Activated naive CD8-positive, alpha-beta T cell treated with anti-CD3 and anti-CD28 coated beads, Interleukin-2, amount 50 U/mL, for 24 hours (primary cell): ENCODE measurements around the gene RANBP3.

ENCODE experiments used
- ATAC-seq: fragments of 150-1000 bp; cut with Tn5 transposase; one replicate; pipeline ENCODE4 v1.10.0; 2021
- DNase-seq: peaks from one replicate; pipeline ENCODE4 v3.0.0; 2021
- H3K27ac Mint-ChIP-seq: one replicate; pipeline ENCODE4 v1.8.0; 2021; ENCODE audit warnings: mild to moderate bottlenecking, mixed read lengths
- H3K27me3 Mint-ChIP-seq: one replicate; pipeline ENCODE4 v1.8.0; 2021; ENCODE audit warnings: mixed read lengths
- H3K36me3 Mint-ChIP-seq: one replicate; pipeline ENCODE4 v1.8.0; 2021; ENCODE audit warnings: low read depth, mixed read lengths
- H3K4me1 Mint-ChIP-seq: one replicate; pipeline ENCODE4 v1.8.0; 2021; ENCODE audit warnings: mixed read lengths
- H3K4me3 Mint-ChIP-seq: one replicate; pipeline ENCODE4 v1.8.0; 2021; ENCODE audit warnings: mild to moderate bottlenecking, moderate library complexity, mixed read lengths
- H3K9me3 Mint-ChIP-seq: one replicate; pipeline ENCODE4 v1.8.0; 2021; ENCODE audit warnings: mixed read lengths

Gene RANBP3

GRCh38 chr19:5943623-5944022, 34.3 kb downstream of the RANBP3 start:
- H3K4me3 Mint-ChIP-seq = no peak overlapping the region
- H3K4me1 Mint-ChIP-seq = peaks cover 44% of the 10 kb centered on the region
- no peak overlapping the region for H3K27ac Mint-ChIP-seq
- H3K36me3 Mint-ChIP-seq = peaks cover 16% of the 10 kb centered on the region
- H3K27me3 Mint-ChIP-seq = no peaks in the 10 kb centered on the region
- ATAC-seq = peak; percentile 50
- no peaks in the 10 kb centered on the region for H3K9me3 Mint-ChIP-seq
- no peak for DNase-seq

DNA sequence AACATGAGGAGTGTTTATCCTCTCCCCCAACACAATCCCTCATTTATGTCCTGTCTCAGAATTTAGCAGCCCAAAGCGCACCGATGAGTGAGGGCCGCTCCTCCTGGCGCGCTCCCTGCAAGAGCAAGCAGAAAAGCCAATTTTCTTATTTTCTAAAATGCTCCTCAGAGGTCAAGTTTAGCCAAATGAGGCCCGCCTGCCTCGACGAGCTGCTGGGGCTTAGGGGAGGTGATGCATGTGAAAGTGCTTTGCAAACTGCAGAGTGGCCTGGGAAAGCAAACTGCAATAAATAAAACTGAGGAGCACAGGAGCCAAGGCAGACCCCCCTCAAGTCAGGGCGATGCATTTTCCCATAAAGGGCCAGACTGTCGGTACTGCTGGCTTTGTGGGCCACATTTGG, 34.9 kb downstream of the RANBP3 start:
- Mint-ChIP-seq H3K36me3 (peaks cover 18% of the 10 kb centered on the region), H3K4me3 (no peak overlapping the region), H3K27ac (no peak overlapping the region), H3K9me3 (no peaks in the 10 kb centered on the region), H3K27me3 (no peaks in the 10 kb centered on the region), H3K4me1 (peaks cover 40% of the 10 kb centered on the region)
- ATAC-seq (no peak), DNase-seq (no peak)

DNA sequence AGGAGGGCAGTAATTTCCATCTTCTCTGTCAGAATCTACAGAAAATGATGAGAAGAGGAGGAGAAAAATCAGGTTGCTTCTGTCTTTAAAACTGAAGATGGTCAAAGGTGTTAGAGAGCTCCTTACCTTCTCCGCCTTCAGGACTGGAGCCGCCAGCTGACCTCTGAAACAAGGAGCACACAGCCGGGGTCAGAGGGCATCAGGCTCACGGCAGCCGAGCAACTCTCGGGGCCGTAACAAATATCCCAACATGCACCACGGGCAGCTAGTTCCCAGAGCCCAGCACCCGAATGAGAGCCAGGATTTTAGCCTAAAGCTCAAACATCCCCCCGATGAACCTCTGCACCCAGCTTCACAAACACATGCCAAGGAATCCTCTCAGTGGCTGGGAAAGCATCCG, 36.3 kb downstream of the RANBP3 start:
- ATAC-seq (no peak), DNase-seq (no peak)
- Mint-ChIP-seq H3K4me1 (peaks cover 28% of the 10 kb centered on the region), H3K4me3 (no peak overlapping the region), H3K27ac (no peak overlapping the region), H3K36me3 (peaks cover 20% of the 10 kb centered on the region), H3K9me3 (no peaks in the 10 kb centered on the region), H3K27me3 (no peaks in the 10 kb centered on the region)

DNA sequence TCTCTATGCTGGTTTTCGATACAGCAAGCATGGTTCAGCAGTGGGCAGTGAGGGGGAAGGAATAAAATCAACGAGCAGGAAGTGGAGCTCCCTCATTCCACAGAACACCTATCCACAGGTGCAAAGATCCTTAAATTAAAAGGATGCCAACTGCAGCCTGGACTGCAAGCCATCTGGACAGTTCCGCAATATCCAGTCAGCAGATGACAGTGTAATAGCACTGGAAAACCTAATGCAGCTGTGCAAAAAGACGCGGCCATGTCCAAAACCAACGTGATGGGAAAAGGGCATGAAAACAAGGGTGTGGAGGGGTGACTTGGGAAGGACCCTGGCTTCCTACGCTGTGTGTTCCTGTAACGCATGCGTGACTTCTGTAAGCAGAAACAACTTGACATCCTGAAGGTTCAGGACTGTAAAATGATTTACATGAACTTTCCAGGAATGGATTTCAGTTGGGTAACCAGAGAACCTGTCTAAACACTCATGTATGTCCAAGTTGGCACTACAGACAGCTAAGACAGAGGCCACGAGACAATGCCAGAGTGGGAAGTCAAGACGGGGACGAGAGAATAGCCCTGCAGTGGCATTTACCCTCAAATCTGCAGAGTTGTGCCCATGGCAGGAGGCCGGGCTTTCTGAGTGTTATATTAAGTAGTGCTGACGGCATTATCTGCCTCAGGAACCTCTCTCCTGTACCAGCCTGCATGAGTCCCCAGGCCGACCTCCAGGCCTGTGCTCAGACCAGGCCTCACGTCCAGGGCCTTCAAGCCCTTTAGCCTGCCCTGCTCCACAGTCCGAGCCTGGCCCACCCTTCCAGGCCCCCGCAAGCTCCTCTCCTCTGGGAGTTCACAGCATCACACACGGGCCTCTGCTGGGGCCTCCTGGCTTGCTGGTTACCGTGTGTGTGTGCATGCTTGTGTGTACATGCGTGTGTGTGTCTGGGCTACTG, 37.4 kb downstream of the RANBP3 start:
- H3K4me1 Mint-ChIP-seq = peaks cover 21% of the 10 kb centered on the region
- DNase-seq = no peak
- no peaks in the 10 kb centered on the region for H3K27me3 Mint-ChIP-seq
- H3K36me3 Mint-ChIP-seq = peaks cover 22% of the 10 kb centered on the region
- ATAC-seq = no peak
- no peak overlapping the region for H3K27ac Mint-ChIP-seq
- no peaks in the 10 kb centered on the region for H3K9me3 Mint-ChIP-seq
- no peak overlapping the region for H3K4me3 Mint-ChIP-seq

DNA sequence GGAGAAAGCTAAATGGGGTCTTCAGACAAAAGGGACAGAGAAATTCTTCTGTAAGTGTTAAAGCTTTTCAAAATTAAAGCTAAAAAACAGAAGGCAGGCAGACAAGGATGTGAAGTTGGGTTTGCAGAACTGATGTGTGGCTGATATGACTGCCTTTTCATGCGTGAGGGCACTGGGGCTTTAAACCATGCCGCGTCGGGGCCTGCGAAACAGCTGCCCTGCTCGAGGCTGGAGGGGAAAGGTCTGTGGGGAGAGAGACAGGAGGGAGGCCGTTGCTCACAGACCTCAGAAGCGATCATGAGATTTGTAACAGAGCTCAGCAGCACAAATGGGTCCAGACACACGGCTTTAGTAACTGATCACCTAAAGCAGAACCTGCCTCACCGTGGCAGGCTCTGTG, 40.4 kb downstream of the RANBP3 start:
- ATAC-seq = no peak

DNA sequence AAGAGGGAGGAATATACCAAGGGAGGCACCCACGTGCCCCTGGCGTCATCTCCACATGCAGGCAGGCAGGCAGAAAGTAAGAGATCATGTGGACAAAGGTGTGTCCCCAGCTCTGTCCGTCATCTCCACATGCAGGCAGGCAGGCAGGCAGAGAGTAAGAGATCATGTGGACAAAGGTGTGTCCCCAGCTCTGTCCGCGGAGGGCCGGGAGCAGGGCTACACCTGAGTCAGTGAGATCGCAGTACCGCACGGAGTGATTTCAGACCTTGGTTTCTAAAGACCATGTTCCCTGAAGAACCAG, 41.7 kb downstream of the RANBP3 start:
- no peak for ATAC-seq
- H3K36me3 Mint-ChIP-seq = peaks cover 22% of the 10 kb centered on the region
- no peaks in the 10 kb centered on the region for H3K4me1 Mint-ChIP-seq
- H3K4me3 Mint-ChIP-seq = no peak overlapping the region
- no peak overlapping the region for H3K27ac Mint-ChIP-seq
- no peak for DNase-seq
- H3K27me3 Mint-ChIP-seq = no peaks in the 10 kb centered on the region
- no peaks in the 10 kb centered on the region for H3K9me3 Mint-ChIP-seq

More for the DNA sequence above, 40.4 kb downstream of the RANBP3 start:
- H3K36me3 Mint-ChIP-seq = peaks cover 22% of the 10 kb centered on the region
- H3K27ac Mint-ChIP-seq = no peak overlapping the region
- no peak overlapping the region for H3K4me3 Mint-ChIP-seq
- H3K9me3 Mint-ChIP-seq = no peaks in the 10 kb centered on the region
- DNase-seq = no peak
- H3K4me1 Mint-ChIP-seq = no peaks in the 10 kb centered on the region
- H3K27me3 Mint-ChIP-seq = no peaks in the 10 kb centered on the region

DNA sequence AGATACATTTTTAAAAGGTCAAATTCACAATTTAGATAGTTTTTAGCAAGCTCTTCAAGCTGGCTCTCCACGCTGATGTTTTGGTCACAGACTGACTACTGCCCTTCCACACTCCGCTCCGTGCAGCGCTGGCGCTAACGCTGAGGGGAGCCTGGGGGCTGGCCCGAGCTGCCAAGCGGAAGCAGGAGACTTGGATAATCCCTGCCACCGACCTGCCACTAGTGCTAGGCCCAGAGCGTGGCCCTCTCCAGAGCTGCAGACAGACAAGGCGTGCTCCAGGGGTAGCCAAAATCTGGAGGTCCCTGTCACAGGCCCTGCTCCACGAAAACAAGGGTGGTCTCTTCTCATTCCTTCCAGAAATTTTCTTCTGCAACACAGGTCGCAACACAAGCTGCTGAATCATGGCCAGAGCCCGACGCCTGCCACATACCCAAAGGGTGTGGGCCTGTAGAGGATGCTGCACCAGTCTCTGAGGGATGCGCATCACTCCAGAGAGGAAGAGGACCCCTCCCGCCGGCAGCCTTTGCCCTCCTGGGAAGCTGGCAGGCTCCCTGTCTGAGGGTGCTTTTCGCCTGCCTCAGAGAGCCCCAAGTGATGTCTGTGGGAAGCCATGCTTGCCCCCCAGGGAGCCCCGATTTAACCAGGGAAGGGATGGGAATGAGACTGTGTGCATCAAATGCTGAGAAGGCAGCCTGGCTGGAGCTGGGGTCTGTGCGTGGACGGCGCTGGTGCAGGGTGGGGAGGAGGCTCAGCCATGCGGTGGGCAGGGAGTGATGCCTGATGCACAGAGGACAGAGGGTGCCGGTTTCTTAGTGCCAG, 42.3 kb downstream of the RANBP3 start:
- Mint-ChIP-seq H3K4me1 (no peaks in the 10 kb centered on the region), H3K9me3 (no peaks in the 10 kb centered on the region), H3K27ac (no peak overlapping the region), H3K4me3 (no peak overlapping the region), H3K36me3 (peaks cover 27% of the 10 kb centered on the region), H3K27me3 (no peaks in the 10 kb centered on the region)
- ATAC-seq (no peak), DNase-seq (no peak)

GRCh38 chr19:5934774-5935472, 43.0 kb downstream of the RANBP3 start:
- H3K36me3 Mint-ChIP-seq = peaks cover 25% of the 10 kb centered on the region
- DNase-seq = no peak
- H3K4me1 Mint-ChIP-seq = no peaks in the 10 kb centered on the region
- H3K27me3 Mint-ChIP-seq = no peaks in the 10 kb centered on the region
- no peak overlapping the region for H3K27ac Mint-ChIP-seq
- no peak for ATAC-seq
- no peaks in the 10 kb centered on the region for H3K9me3 Mint-ChIP-seq
- no peak overlapping the region for H3K4me3 Mint-ChIP-seq

GRCh38 chr19:5934069-5934401, 43.9 kb downstream of the RANBP3 start:
- no peaks in the 10 kb centered on the region for H3K4me1 Mint-ChIP-seq
- H3K4me3 Mint-ChIP-seq = no peak overlapping the region
- no peaks in the 10 kb centered on the region for H3K27me3 Mint-ChIP-seq
- peaks cover 25% of the 10 kb centered on the region for H3K36me3 Mint-ChIP-seq
- ATAC-seq = no peak
- H3K27ac Mint-ChIP-seq = no peak overlapping the region
- no peaks in the 10 kb centered on the region for H3K9me3 Mint-ChIP-seq
- DNase-seq = no peak

GRCh38 chr19:5933391-5934068, 44.4 kb downstream of the RANBP3 start:
- Mint-ChIP-seq H3K9me3 (no peaks in the 10 kb centered on the region), H3K36me3 (peaks cover 30% of the 10 kb centered on the region), H3K4me1 (no peaks in the 10 kb centered on the region), H3K4me3 (no peak overlapping the region), H3K27me3 (no peaks in the 10 kb centered on the region), H3K27ac (no peak overlapping the region)
- ATAC-seq (no peak), DNase-seq (no peak)

DNA sequence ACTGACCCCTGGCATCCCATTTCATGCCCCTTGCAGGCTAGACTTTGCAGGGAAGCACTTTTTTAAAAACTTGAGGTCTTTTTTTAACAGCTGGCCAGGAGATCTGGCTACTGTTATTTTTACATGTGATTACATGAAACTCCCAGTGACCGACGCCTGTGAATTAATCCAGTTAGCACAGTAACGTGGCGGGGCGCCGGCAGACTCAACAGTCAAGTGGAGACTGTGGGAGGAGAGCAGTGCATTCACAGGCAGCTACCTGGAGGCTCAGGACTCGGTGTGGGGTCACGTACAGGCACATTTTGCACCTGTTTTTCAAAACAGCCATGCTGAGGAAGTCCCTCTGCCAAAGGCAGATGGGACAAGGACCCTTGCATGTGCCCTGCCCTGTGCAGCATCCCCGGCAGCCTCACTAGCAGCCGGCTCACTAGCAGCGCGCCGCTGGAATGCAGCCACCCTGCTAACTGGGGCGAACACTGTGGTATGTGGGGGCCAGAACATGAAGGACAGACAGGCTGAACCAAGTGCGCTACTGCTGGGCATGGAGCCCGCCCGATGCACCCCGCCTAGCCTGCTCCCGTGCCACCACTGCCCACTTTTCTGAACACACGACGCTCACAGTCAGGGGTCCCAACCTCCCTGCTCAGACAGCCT, 45.2 kb downstream of the RANBP3 start:
- H3K36me3 Mint-ChIP-seq = peaks cover 31% of the 10 kb centered on the region
- no peak for ATAC-seq
- H3K4me3 Mint-ChIP-seq = no peak overlapping the region
- H3K9me3 Mint-ChIP-seq = no peaks in the 10 kb centered on the region
- H3K4me1 Mint-ChIP-seq = no peaks in the 10 kb centered on the region
- no peak overlapping the region for H3K27ac Mint-ChIP-seq
- no peak for DNase-seq
- H3K27me3 Mint-ChIP-seq = no peaks in the 10 kb centered on the region

- ATAC-seq = no peak
- no peaks in the 10 kb centered on the region for H3K4me1 Mint-ChIP-seq
- H3K36me3 Mint-ChIP-seq = peaks cover 29% of the 10 kb centered on the region
- H3K4me3 Mint-ChIP-seq = no peak overlapping the region
- H3K9me3 Mint-ChIP-seq = no peaks in the 10 kb centered on the region
- DNase-seq = no peak
- no peak overlapping the region for H3K27ac Mint-ChIP-seq
- H3K27me3 Mint-ChIP-seq = no peaks in the 10 kb centered on the region
Observed at GRCh38 chr19:5932146-5932545, 45.8 kb downstream of the RANBP3 start.

DNA sequence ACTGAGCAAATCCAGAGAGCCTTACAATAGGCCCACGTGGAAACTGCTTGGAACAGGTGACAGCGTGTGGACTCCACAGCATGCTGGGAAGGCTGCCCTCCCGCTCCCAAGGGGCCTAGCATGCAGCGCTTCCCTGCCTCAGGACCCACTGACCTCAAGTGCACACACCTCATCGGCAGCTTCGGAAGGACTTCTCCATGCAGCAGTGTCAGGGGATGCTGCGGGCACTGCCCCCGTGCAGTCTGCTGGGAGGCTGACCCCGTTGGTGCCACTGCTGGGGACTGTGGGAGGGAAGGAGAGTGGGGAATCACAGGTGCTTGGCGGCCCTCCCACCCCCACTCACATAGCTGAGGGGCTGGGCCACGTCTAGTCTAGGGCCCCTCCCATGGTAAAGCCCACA, 46.7 kb downstream of the RANBP3 start:
- Mint-ChIP-seq H3K9me3 (no peaks in the 10 kb centered on the region), H3K4me3 (no peak overlapping the region), H3K27me3 (no peaks in the 10 kb centered on the region), H3K4me1 (no peaks in the 10 kb centered on the region), H3K27ac (no peak overlapping the region), H3K36me3 (peaks cover 27% of the 10 kb centered on the region)
- DNase-seq (no peak), ATAC-seq (no peak)

DNA sequence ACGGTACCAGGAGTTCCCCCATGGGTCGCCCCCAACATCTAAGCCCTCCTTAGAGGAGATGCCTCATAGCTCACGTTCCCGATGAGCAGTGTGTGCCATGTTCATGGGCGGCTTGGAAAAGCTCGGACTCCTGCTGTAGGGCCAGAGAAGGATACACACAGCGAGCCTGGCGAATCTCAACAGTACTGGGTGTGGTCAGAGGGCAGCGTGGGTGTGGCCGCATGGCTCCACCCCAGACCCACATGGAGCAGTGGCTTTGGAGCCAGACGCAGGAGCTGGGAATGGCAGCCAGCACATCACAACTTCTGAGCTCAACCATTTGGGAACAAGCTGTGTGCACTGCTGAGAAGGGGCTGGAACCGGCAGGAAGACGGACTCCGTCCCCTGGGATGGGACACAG, 48.3 kb downstream of the RANBP3 start:
- Mint-ChIP-seq H3K4me3 (no peak overlapping the region), H3K4me1 (no peaks in the 10 kb centered on the region), H3K27ac (no peak overlapping the region), H3K27me3 (no peaks in the 10 kb centered on the region), H3K9me3 (no peaks in the 10 kb centered on the region), H3K36me3 (peaks cover 25% of the 10 kb centered on the region)
- ATAC-seq = no peak
- DNase-seq = no peak
